ENCODE measurements around the gene LRPAP1. TPM values are rescaled to one million over a fixed set of nuclear protein-coding genes. Genes with fewer than 3 reads are reported as not detected.

LRPAP1 gene
- total and polyA plus RNA-seq, 2 experiments from 2014 or later = 63.0 to 82.5 TPM

GRCh38 chr4:3494462-3494871 is 37.8 kb downstream of the LRPAP1 start:
- Histone ChIP-seq H3F3A (replicated peaks; ENCODE audit: low read depth) (no peaks in the 10 kb centered on the region), H3K4me3 (no peak overlapping the region), H3K4me1 (ENCODE audit: insufficient read depth) (no peaks in the 10 kb centered on the region), H3K79me2 (replicated peaks; ENCODE audit: insufficient read depth) (no peaks in the 10 kb centered on the region), H3K27me3 (ENCODE audit: insufficient read depth) (peaks cover 86% of the 10 kb centered on the region), H3K4me2 (no peak overlapping the region), H3K36me3 (ENCODE audit: insufficient read depth) (no peaks in the 10 kb centered on the region), H3K27ac (ENCODE audit: low read depth) (no peak overlapping the region), H3K9me2 (ENCODE audit: insufficient read depth) (no peaks in the 10 kb centered on the region), H4K20me1 (replicated peaks; ENCODE audit: insufficient read depth) (no peaks in the 10 kb centered on the region; the same call in 1 of the 2 replicates), H2AFZ (no peak overlapping the region)
- H3K36me3 Mint-ChIP-seq (ENCODE audit: low read depth) = no peaks in the 10 kb centered on the region
- TF ChIP-seq EZH2 (IDR thresholded peaks at IDR 0.05; ENCODE audit: low read depth, unreplicated experiment) (no peak), ETS1 (IDR thresholded peaks at IDR 0.05) (no peak), REST (IDR thresholded peaks at IDR 0.05; ENCODE audit: unreplicated experiment) (no peak), NANOG (IDR thresholded peaks at IDR 0.05; ENCODE audit: borderline replicate concordance) (no peak), CREB1 (CRISPR knock-in tag; IDR thresholded peaks at IDR 0.05; ENCODE audit: low read depth) (no peak), STAT1 (IDR thresholded peaks at IDR 0.05; ENCODE audit: unreplicated experiment) (no peak), ZNF462 (CRISPR knock-in tag; IDR thresholded peaks at IDR 0.05) (no peak), ZNF114 (CRISPR knock-in tag; IDR thresholded peaks at IDR 0.05) (no peak), CTCF (conservative IDR thresholded peaks at IDR 0.05; ENCODE audit: low read depth in 2 of 2) (no peak), EZH2phosphoT487 (IDR thresholded peaks at IDR 0.05; ENCODE audit: unreplicated experiment) (no peak), POLR2AphosphoS5 (IDR thresholded peaks at IDR 0.05; ENCODE audit: low read depth) (no peak), ZNF331 (CRISPR knock-in tag; IDR thresholded peaks at IDR 0.05; ENCODE audit: low read depth) (no peak), JUNB (IDR thresholded peaks at IDR 0.05; ENCODE audit: unreplicated experiment) (no peak)
- H3K4me1 Mint-ChIP-seq = peaks cover 7% of the 10 kb centered on the region
- H3K4me3 Mint-ChIP-seq = no peak overlapping the region
- peak; percentile 10 for ATAC-seq
- H3K27me3 Mint-ChIP-seq (ENCODE audit: insufficient read depth, low read depth, poor library complexity) = peaks cover 74% of the 10 kb centered on the region
- H3K9me3 Mint-ChIP-seq = peaks cover 4% of the 10 kb centered on the region
- H3K27ac Mint-ChIP-seq = no peak overlapping the region
- DNase-seq (ENCODE audit: low spot score) = no peak
